ENCODE results near the gene PRRC2C. TPM values are rescaled to one million over a fixed set of nuclear protein-coding genes. Genes with fewer than 3 reads are reported as not detected.

Gene PRRC2C
- total and polyA plus RNA-seq, 2 of the 13 experiments (the other 11 are each of a cell fraction or from before 2014, with no cell fraction given) = 46.2 to 57.0 TPM

- TF ChIP-seq THRA (CRISPR knock-in tag; IDR thresholded peaks at IDR 0.05; ENCODE audit: borderline replicate concordance) (peak; percentile 47; the same call in 1 of the 2 replicates), SRY (CRISPR knock-in tag; IDR thresholded peaks at IDR 0.05) (peak; percentile 83), RNF219 (CRISPR knock-in tag; IDR thresholded peaks at IDR 0.05) (peak; percentile 94; the same call in 1 of the 2 replicates), PRMT3 (CRISPR knock-in tag; IDR thresholded peaks at IDR 0.05; ENCODE audit: borderline replicate concordance, low read depth) (0 out of 2 replicates have a peak, but pooled peaks have one; percentile 38), ZNF709 (CRISPR knock-in tag; IDR thresholded peaks at IDR 0.05) (0 out of 2 replicates have a peak, but pooled peaks have one; percentile 76), ZNF737 (CRISPR knock-in tag; IDR thresholded peaks at IDR 0.05; ENCODE audit: borderline replicate concordance) (no peak), POLR2A (IDR thresholded peaks at IDR 0.05; ENCODE audit: insufficient read depth in 1 of 2, low read depth in 2 of 2, low read length in 2 of 2) (peak; percentile 73 to 77), HIVEP1 (CRISPR knock-in tag; IDR thresholded peaks at IDR 0.05) (peak; percentile 75), ZNF574 (CRISPR knock-in tag; IDR thresholded peaks at IDR 0.05) (peak; percentile 98), AGO2 (optimal IDR thresholded peaks at IDR 0.05; ENCODE audit: low read depth, low read length) (peak; percentile 88), IKZF5 (CRISPR knock-in tag; IDR thresholded peaks at IDR 0.05) (peak; percentile 73), TOPORS (CRISPR knock-in tag; IDR thresholded peaks at IDR 0.05) (peak; percentile 56; the same call in 1 of the 2 replicates), ZNF878 (CRISPR knock-in tag; IDR thresholded peaks at IDR 0.05) (peak; percentile 87; the same call in 1 of the 2 replicates), ZC3H13 (CRISPR knock-in tag; IDR thresholded peaks at IDR 0.05) (peak; percentile 49; the same call in 1 of the 2 replicates)
- TF ChIP-seq, protein P1, sequence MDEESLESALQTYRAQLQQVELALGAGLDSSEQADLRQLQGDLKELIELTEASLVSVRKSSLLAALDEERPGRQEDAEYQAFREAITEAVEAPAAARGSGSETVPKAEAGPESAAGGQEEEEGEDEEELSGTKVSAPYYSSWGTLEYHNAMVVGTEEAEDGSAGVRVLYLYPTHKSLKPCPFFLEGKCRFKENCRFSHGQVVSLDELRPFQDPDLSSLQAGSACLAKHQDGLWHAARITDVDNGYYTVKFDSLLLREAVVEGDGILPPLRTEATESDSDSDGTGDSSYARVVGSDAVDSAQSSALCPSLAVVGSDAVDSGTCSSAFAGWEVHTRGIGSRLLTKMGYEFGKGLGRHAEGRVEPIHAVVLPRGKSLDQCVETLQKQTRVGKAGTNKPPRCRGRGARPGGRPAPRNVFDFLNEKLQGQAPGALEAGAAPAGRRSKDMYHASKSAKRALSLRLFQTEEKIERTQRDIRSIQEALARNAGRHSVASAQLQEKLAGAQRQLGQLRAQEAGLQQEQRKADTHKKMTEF (CRISPR knock-in tag; IDR thresholded peaks at IDR 0.05) = peak; percentile 74; the same call in 1 of the 2 replicates
- TF ChIP-seq, protein P2, sequence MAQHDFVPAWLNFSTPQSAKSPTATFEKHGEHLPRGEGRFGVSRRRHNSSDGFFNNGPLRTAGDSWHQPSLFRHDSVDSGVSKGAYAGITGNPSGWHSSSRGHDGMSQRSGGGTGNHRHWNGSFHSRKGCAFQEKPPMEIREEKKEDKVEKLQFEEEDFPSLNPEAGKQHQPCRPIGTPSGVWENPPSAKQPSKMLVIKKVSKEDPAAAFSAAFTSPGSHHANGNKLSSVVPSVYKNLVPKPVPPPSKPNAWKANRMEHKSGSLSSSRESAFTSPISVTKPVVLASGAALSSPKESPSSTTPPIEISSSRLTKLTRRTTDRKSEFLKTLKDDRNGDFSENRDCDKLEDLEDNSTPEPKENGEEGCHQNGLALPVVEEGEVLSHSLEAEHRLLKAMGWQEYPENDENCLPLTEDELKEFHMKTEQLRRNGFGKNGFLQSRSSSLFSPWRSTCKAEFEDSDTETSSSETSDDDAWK (CRISPR knock-in tag; IDR thresholded peaks at IDR 0.05) = no peak
Measured at GRCh38 chr1:171485375-171486047, at the start of gene PRRC2C (continued).

All from HepG2 (cell line).